Activated CD4-positive, alpha-beta T cell treated with anti-CD3 and anti-CD28 coated beads for 1 hour (primary cell): ENCODE measurements around the gene INTS15.
"Not testable (repeated sequence)": the region's sequence is repeated elsewhere in the genome, so short reads cannot be mapped to it uniquely, and the experiment has no call there.

Experiments
- DNase-seq: peaks from one replicate; pipeline ENCODE4 v3.0.0-alpha.2; 2020

The INTS15 gene

GRCh38 chr7:6589829-6590644 is at the start of gene INTS15:
INTS15 (plus strand) TSS chr7:6590021; CDS start chr7:6590284, 263 bp downstream.
- peak; percentile 73 for DNase-seq

DNA sequence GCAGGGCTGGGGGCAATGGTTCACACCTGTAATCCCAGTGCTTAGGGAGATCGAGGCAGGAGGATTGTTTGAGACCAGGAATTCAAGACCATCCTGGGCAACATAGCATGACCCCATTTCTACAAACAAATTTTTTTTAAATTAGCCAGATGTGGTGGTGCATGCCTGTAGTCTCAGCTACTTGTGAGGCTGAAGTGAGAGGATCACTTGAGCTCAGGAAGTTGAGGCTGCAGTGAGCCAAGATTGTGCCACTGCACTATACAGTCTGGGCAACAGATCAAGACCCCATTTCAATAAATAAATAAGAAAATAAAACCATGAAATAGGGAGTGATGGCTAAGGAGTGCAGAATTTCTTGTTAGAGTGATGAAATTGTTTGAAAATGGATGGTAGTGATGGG is 47.5 kb upstream of the INTS15 start:
- DNase-seq = no peak

DNA sequence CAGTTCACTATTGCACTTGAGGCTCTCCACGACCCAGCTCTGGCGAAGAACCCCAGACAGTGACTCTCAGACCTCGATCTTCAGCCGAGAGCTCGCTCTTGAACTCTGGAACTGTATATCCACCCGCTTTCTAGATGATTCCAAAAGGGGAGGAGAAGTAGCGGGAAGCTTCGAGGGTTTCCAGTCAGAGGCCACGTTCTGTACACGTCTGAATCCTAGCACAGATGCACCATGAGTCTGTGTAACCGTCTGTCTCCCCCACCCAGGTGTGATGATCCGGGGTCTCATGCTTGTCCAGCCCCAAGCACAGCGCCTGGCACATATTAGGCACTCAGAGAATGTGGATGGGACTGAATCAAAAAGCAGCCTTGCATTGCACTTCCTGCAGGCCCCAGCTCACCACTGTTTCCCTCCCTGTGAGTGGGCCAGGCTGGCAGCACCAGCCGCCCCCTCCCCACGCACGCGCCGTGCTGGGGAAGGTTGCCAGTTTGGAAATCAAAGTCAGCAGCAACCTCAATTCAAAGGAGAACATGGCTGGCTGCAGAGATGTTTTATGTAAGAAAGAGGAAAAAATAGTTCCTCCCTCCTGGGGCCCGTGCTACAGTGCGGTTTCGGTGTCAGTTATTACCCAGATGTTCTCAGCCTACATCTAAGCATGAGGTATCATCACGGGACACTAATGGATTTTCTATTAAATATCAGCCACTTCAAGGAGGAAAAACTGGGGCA is 44.3 kb upstream of the INTS15 start:
- no peak for DNase-seq

GRCh38 chr7:6546498-6547251 is 43.1 kb upstream of the INTS15 start:
- no peak for DNase-seq

DNA sequence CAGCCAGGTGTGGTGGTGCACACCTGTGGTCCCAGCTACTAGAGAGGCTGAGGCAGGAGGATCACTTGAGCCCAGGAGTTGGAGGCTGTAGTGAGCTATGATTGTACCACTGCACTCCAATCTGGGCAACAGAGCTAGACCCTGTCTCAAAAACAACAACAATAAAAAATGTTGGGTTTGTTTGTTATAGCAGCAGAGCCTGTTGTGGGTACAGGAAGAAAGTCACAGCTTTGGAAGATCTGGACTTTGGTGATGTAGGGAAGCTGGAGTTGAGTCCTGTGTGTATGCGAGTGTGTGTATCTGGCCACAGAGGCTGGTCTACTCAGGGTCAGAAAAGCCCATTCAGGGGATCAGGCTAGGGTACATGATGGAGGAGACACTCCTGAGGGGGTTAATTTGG is 42.4 kb upstream of the INTS15 start:
- DNase-seq = no peak

GRCh38 chr7:6551016-6551511 is 38.8 kb upstream of the INTS15 start, which contains the start of gene GRID2IP:
GRID2IP (minus strand) TSS chr7:6551461; CDS start chr7:6551436, 25 bp downstream.
- no peak for DNase-seq

- no peak for DNase-seq
These were observed 36.3 kb upstream of the INTS15 start for GRCh38 chr7:6553448-6554044.

DNA sequence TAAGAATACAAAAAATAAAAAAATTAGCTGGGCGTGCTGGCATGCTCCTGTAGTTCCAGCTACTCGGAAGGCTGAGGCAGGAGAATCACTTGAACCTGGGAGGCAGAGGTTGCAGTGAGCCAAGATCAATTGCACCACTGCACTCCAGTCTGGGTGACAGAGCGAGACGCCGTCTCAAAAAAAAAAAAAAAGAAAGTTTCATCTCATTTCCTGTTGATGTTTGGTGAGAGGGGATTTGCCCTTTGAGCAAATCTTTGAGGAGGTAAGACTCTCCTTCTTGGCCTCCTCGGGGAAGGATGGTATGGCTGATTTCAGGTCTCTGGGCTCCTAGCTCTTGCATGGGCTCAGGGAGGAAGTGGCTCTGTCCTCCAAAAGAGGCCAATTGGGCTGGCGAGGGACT is 35.0 kb upstream of the INTS15 start:
- DNase-seq = no peak

DNA sequence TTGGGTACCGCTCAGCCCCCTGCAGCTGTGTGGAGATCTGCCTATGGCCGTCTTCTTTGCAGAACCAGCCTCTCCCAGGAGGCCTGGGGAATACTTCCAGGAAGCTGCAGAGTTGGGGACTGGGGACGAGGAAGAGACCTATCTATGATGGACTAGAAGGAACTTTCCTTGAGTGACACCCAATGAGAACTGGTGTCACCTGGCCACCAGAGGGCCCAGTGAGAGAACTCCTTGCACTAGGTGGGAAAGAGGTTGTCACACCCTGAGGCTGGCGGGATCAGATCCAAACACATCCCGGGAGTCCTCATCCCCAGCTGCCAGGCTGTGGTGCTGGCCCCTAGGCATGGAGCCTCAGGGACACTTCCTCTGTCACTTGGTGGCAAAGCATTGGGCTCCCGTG is 33.6 kb upstream of the INTS15 start:
- no peak for DNase-seq

DNA sequence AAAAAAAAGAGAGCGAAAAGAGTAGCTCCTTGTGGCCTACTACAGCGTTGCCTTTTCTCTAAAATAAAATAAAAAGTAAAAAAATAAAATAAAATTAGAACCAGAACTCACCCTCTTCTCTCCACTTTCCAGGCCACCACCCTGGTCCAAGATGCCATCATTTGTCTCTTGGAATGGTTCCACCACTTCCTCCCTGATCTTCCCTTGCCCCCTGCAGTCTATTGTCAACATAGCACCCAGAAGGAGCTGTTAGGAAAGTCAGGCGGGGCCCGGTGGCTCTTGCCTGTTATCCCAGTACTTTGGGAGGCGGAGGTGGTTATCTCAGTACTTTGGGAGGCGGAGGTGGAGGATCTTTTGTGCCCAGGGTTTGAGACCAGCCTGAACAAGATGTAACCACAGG is 31.0 kb upstream of the INTS15 start:
- DNase-seq = no peak

GRCh38 chr7:6559896-6560295 is 29.9 kb upstream of the INTS15 start:
- no peak for DNase-seq

GRCh38 chr7:6562106-6562505 is 27.7 kb upstream of the INTS15 start:
- no peak for DNase-seq

- no peak for DNase-seq
These were observed 25.7 kb upstream of the INTS15 start for GRCh38 chr7:6563936-6564770.

GRCh38 chr7:6565655-6566054 is 24.2 kb upstream of the INTS15 start:
- no peak for DNase-seq

DNA sequence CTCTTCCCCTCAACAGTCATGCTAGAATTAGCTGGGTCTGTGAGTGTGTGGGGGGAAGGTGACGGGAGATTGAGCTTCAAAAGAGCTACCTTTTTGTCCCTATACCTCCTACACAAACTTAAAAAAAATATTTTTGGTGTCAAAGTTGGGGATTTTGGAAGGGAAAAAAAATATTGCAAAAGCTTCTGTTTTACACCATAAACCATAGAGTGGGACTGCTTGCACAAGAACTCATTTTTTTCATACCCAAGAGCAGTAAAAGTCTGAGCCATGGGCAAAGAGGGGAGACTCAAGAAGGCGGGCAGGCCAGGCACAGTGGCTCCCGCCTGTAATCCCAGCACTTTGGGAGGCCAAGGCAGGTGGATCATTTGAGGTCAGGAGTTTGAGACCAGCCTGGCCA is 21.9 kb upstream of the INTS15 start:
- no peak for DNase-seq

GRCh38 chr7:6571160-6571779 is 18.6 kb upstream of the INTS15 start:
- DNase-seq = no peak

- no peak for DNase-seq
These were observed 14.4 kb upstream of the INTS15 start for GRCh38 chr7:6575281-6576023.

GRCh38 chr7:6576024-6576866 is 13.6 kb upstream of the INTS15 start:
- DNase-seq = no peak

- not testable (repeated sequence) for DNase-seq
These were observed 12.9 kb upstream of the INTS15 start for GRCh38 chr7:6576867-6577368.
